Astrocyte (in vitro differentiated cells and primary cell): ENCODE measurements around the gene MRRF. TPM values are rescaled to one million over a fixed set of nuclear protein-coding genes. Genes with fewer than 3 reads are reported as not detected.

Experiments
- DNase-seq: peaks from one replicate; pipeline ENCODE4 v3.0.0-alpha.2; 2010; ENCODE audit warnings: low read depth
- FAIRE-seq: peaks from 2 replicates; lab custom pipeline; 2011; peaks lifted over from hg19 to GRCh38; lab: Jason Lieb, UNC
- H2AFZ ChIP-seq: 2 replicates; pipeline ENCODE4 v1.6.0; 2012; ENCODE audit warnings: low read depth, low read length, inconsistent platforms
- H3K27ac ChIP-seq: 2 replicates; pipeline ENCODE4 v1.5.1; 2011; ENCODE audit warnings: low read depth, low read length, inconsistent platforms
- H3K27me3 ChIP-seq: 2 replicates; pipeline ENCODE4 v1.6.0; 2011; ENCODE audit warnings: low read length, inconsistent platforms; ENCODE audit not compliant: insufficient read depth
- H3K36me3 ChIP-seq: 2 replicates; pipeline ENCODE4 v1.5.1; 2011; ENCODE audit warnings: low read length, inconsistent platforms; ENCODE audit not compliant: insufficient read depth
- H3K4me1 ChIP-seq: 2 replicates; pipeline ENCODE4 v1.5.1; 2011; ENCODE audit warnings: low read length, inconsistent platforms; ENCODE audit not compliant: insufficient read depth
- H3K4me2 ChIP-seq: 2 replicates; pipeline ENCODE4 v1.6.0; 2012; ENCODE audit warnings: low read length, inconsistent platforms
- H3K4me3 ChIP-seq: 2 replicates; pipeline ENCODE4 v1.5.1; 2011; ENCODE audit warnings: low read depth, mild to moderate bottlenecking, low read length, inconsistent platforms; ENCODE audit not compliant: insufficient read depth
- H3K79me2 ChIP-seq: 2 replicates; pipeline ENCODE4 v1.6.0; 2012; ENCODE audit warnings: mild to moderate bottlenecking, low read length, inconsistent platforms; ENCODE audit not compliant: insufficient read depth
- H3K9ac ChIP-seq: 2 replicates; pipeline ENCODE4 v1.6.0; 2012; ENCODE audit warnings: mild to moderate bottlenecking, low read length, inconsistent platforms
- H3K9me3 ChIP-seq: 2 replicates; pipeline ENCODE4 v1.5.1; 2012; ENCODE audit warnings: low read depth, mild to moderate bottlenecking, low read length, inconsistent platforms; ENCODE audit not compliant: insufficient read depth
- H4K20me1 ChIP-seq: 2 replicates; pipeline ENCODE4 v1.6.0; 2012; ENCODE audit warnings: low read length, inconsistent platforms; ENCODE audit not compliant: insufficient read depth
- H3K27ac Mint-ChIP-seq: one replicate; pipeline ENCODE4 v1.8.0; 2021; ENCODE audit warnings: mild to moderate bottlenecking, mixed read lengths; ENCODE audit not compliant: unreplicated experiment
- H3K27me3 Mint-ChIP-seq: one replicate; pipeline ENCODE4 v1.8.0; 2021; ENCODE audit warnings: low read depth, mixed read lengths; ENCODE audit not compliant: unreplicated experiment
- H3K36me3 Mint-ChIP-seq: one replicate; pipeline ENCODE4 v1.8.0; 2021; ENCODE audit warnings: low read depth, mixed read lengths; ENCODE audit not compliant: unreplicated experiment
- H3K4me1 Mint-ChIP-seq: one replicate; pipeline ENCODE4 v1.8.0; 2021; ENCODE audit warnings: low read depth, mixed read lengths; ENCODE audit not compliant: unreplicated experiment
- H3K4me3 Mint-ChIP-seq: one replicate; pipeline ENCODE4 v1.8.0; 2021; ENCODE audit warnings: mild to moderate bottlenecking, moderate library complexity, mixed read lengths; ENCODE audit not compliant: unreplicated experiment
- H3K9me3 Mint-ChIP-seq: one replicate; pipeline ENCODE4 v1.8.0; 2021; ENCODE audit warnings: mild to moderate bottlenecking, mixed read lengths; ENCODE audit not compliant: unreplicated experiment
- EZH2 ChIP-seq: IDR thresholded peaks from 2 replicates; pipeline ENCODE4 v1.6.1; 2012; ENCODE audit warnings: mild to moderate bottlenecking, low read length, inconsistent platforms; ENCODE audit not compliant: insufficient read depth
- total RNA-seq: library from RNA; stranded (reverse); gene quantifications from 2 replicates; pipeline ENCODE4 v1.2.1, GENCODE V29; 2021
- TF ChIP-seq, protein P1 (sequence below): IDR thresholded peaks from 2 replicates; pipeline ENCODE4 v1.5.1; 2011; ENCODE audit warnings: low read depth, mild to moderate bottlenecking, inconsistent platforms, low read length, moderate library complexity; ENCODE audit not compliant: insufficient read depth

Gene MRRF
- total RNA-seq, 1 donor from 2014 or later = 24.0 TPM

- Histone ChIP-seq H3K4me1 (no peaks in the 10 kb centered on the region), H3K9ac (no peak overlapping the region), H3K4me2 (no peak overlapping the region), H3K27ac (no peak overlapping the region), H3K4me3 (no peak overlapping the region), H2AFZ (no peak overlapping the region), H4K20me1 (peaks cover 5% of the 10 kb centered on the region), H3K27me3 (no peaks in the 10 kb centered on the region), H3K79me2 (no peaks in the 10 kb centered on the region), H3K36me3 (peaks cover 57% of the 10 kb centered on the region), H3K9me3 (no peaks in the 10 kb centered on the region)
- no peak for FAIRE-seq
- no peaks in the 10 kb centered on the region for H3K9me3 Mint-ChIP-seq
- no peaks in the 10 kb centered on the region for H3K4me1 Mint-ChIP-seq
- H3K4me3 Mint-ChIP-seq = no peak overlapping the region
- no peak overlapping the region for H3K27ac Mint-ChIP-seq
- no peaks in the 10 kb centered on the region for H3K27me3 Mint-ChIP-seq
- peaks cover 30% of the 10 kb centered on the region for H3K36me3 Mint-ChIP-seq
- TF ChIP-seq, protein P1, sequence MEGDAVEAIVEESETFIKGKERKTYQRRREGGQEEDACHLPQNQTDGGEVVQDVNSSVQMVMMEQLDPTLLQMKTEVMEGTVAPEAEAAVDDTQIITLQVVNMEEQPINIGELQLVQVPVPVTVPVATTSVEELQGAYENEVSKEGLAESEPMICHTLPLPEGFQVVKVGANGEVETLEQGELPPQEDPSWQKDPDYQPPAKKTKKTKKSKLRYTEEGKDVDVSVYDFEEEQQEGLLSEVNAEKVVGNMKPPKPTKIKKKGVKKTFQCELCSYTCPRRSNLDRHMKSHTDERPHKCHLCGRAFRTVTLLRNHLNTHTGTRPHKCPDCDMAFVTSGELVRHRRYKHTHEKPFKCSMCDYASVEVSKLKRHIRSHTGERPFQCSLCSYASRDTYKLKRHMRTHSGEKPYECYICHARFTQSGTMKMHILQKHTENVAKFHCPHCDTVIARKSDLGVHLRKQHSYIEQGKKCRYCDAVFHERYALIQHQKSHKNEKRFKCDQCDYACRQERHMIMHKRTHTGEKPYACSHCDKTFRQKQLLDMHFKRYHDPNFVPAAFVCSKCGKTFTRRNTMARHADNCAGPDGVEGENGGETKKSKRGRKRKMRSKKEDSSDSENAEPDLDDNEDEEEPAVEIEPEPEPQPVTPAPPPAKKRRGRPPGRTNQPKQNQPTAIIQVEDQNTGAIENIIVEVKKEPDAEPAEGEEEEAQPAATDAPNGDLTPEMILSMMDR = no peak
- no peak for TF ChIP-seq EZH2
- DNase-seq = no peak
These were observed 20.3 kb upstream of the MRRF start for GRCh38 chr9:122244349-122244748.

GRCh38 chr9:122246666-122247065, 18.0 kb upstream of the MRRF start:
- Histone ChIP-seq H3K4me3 (no peak overlapping the region), H3K27ac (no peak overlapping the region), H3K4me1 (no peaks in the 10 kb centered on the region), H3K27me3 (no peaks in the 10 kb centered on the region), H3K4me2 (no peak overlapping the region), H4K20me1 (no peaks in the 10 kb centered on the region), H3K9ac (no peak overlapping the region), H3K36me3 (peaks cover 48% of the 10 kb centered on the region), H3K9me3 (no peaks in the 10 kb centered on the region), H3K79me2 (no peaks in the 10 kb centered on the region), H2AFZ (no peak overlapping the region)
- Mint-ChIP-seq H3K9me3 (no peaks in the 10 kb centered on the region), H3K27me3 (no peaks in the 10 kb centered on the region), H3K4me1 (no peaks in the 10 kb centered on the region), H3K36me3 (peaks cover 39% of the 10 kb centered on the region), H3K27ac (no peak overlapping the region), H3K4me3 (no peak overlapping the region)
- DNase-seq (no peak), FAIRE-seq (no peak)
- no peak for TF ChIP-seq EZH2
- TF ChIP-seq, protein P1 = no peak

DNA sequence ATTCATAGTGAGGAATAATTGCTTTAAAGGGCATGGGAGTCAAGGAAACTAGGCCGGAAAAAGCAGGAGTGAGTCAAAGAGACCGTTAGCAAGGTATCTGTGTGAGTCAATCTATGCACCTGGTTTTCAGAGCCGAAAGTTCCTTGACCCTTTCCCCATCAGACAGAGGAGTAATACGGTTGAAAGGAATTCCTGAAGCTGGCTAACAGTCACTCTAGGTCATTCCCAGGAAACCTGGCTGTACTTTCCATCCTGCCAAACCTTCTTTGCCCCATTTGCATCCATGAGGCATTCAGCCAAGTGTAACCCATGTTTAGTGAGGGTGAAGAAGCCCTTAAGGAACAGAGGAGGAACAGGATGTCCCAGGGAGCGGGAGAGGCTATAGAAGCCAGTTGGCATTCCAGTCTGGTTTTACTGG, 16.2 kb upstream of the MRRF start:
- FAIRE-seq = no peak
- H3K36me3 ChIP-seq = peaks cover 37% of the 10 kb centered on the region
- H3K9me3 ChIP-seq = no peaks in the 10 kb centered on the region
- TF ChIP-seq EZH2 = no peak
- TF ChIP-seq, protein P1 = no peak
- H3K4me3 ChIP-seq = no peak overlapping the region
- no peak overlapping the region for H2AFZ ChIP-seq
- H3K4me2 ChIP-seq = no peak overlapping the region
- no peaks in the 10 kb centered on the region for H3K27me3 ChIP-seq
- H3K9ac ChIP-seq = no peak overlapping the region
- no peaks in the 10 kb centered on the region for H3K4me1 Mint-ChIP-seq
- H4K20me1 ChIP-seq = peaks cover 16% of the 10 kb centered on the region
- peaks cover 39% of the 10 kb centered on the region for H3K36me3 Mint-ChIP-seq
- no peaks in the 10 kb centered on the region for H3K4me1 ChIP-seq
- H3K4me3 Mint-ChIP-seq = no peak overlapping the region
- no peaks in the 10 kb centered on the region for H3K27me3 Mint-ChIP-seq
- H3K9me3 Mint-ChIP-seq = peaks cover 3% of the 10 kb centered on the region
- DNase-seq = no peak
- H3K79me2 ChIP-seq = no peaks in the 10 kb centered on the region
- no peak overlapping the region for H3K27ac ChIP-seq
- H3K27ac Mint-ChIP-seq = no peak overlapping the region
